KOPT-K1 (cell line): Measurements from ENCODE around the gene SUV39H1.

Source experiments
- H3K27ac ChIP-seq: fragments of 200-600 bp; sonication (generic); 2 replicates; pipeline ENCODE4 v1.5.1; 2016; ENCODE audit warnings: antibody characterized with exemption, mild to moderate bottlenecking, low read depth, low read length; ENCODE audit not compliant: poor library complexity, severe bottlenecking
- H3K36me3 ChIP-seq: fragments of 200-600 bp; sonication (generic); 2 replicates; pipeline ENCODE4 v1.5.1; 2017; ENCODE audit warnings: antibody characterized with exemption, mild to moderate bottlenecking, low read length, moderate library complexity; ENCODE audit not compliant: insufficient read depth
- H3K9me3 ChIP-seq: fragments of 200-600 bp; sonication (generic); 2 replicates; pipeline ENCODE4 v1.5.1; 2017; ENCODE audit warnings: antibody characterized with exemption, low read length, mild to moderate bottlenecking; ENCODE audit not compliant: insufficient read depth, poor library complexity, severe bottlenecking

SUV39H1 gene

DNA sequence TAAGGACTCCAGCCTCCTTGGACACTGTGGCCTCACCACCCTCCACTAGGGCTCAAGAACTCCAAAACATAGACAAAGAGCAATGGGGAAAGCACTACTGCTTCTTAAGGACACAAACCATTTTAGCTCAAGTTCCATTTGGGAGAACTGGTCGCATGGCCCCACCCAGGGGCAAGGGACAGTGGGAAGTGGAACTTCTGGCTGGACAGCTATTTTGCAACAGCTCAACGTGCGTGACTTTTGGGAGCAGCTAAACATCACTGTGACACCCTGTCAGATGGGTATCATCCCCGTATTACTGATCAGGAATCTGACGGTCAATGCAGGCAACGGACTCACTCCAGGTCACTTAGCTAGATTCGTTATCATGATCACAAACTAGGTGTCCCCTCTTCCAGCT is 56.0 kb downstream of the SUV39H1 start:
- Histone ChIP-seq H3K27ac (no peak overlapping the region), H3K9me3 (no peaks in the 10 kb centered on the region), H3K36me3 (no peaks in the 10 kb centered on the region)

DNA sequence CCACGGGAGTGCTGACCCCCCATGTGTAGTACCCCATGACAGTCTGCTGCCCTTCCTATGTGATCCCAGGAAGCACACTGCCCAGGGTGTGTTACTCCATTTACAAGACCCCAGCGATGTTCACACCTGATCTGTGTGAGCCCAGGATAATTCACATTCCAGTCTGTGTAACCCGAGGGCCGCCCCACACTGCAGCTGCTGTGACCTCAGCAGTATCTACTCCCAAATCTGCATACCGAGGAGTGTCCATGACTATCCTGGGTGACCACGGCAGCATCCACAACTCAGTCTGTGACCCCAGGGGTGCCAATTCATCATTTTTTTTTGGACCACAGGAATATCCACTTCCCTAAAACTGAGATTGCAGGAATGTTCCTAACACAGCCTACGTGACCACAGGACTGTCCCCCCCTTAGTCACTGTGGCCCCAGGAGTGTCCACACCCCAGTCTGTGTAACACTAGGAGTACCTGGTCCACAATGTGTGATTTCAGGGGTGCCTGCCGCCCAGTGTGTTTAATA is 57.2 kb downstream of the SUV39H1 start:
- no peaks in the 10 kb centered on the region for H3K36me3 ChIP-seq
- no peaks in the 10 kb centered on the region for H3K9me3 ChIP-seq
- H3K27ac ChIP-seq: no peak overlapping the region

DNA sequence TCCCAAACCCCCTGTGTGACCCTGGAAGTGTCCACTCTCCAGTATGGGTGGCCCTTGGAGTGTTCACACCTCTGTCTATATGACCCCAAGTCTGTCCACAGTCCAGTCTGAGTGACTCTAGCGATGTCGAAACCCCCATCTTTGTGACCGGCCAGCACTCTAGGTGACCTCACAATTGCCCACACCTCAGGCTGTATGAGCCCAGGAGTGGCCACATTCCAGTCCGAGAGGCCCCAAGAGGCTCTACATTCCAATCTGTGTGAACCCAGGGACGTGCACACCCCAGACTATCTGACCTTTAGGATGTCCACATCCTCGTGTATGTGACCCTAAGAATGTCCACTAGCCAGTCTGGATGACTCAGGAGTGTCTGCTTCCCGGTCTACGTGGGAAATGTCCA is 57.7 kb downstream of the SUV39H1 start:
- no peak overlapping the region for H3K27ac ChIP-seq
- no peaks in the 10 kb centered on the region for H3K9me3 ChIP-seq
- H3K36me3 ChIP-seq: no peaks in the 10 kb centered on the region
